Measurements from ENCODE around the gene PPFIA1.
"Not testable (repeated sequence)": the region's sequence is repeated elsewhere in the genome, so short reads cannot be mapped to it uniquely, and the experiment has no call there.

The PPFIA1 gene

GRCh38 chr11:70325824-70326223 lies 55.3 kb downstream of the PPFIA1 start:
- TF ChIP-seq, protein P1, sequence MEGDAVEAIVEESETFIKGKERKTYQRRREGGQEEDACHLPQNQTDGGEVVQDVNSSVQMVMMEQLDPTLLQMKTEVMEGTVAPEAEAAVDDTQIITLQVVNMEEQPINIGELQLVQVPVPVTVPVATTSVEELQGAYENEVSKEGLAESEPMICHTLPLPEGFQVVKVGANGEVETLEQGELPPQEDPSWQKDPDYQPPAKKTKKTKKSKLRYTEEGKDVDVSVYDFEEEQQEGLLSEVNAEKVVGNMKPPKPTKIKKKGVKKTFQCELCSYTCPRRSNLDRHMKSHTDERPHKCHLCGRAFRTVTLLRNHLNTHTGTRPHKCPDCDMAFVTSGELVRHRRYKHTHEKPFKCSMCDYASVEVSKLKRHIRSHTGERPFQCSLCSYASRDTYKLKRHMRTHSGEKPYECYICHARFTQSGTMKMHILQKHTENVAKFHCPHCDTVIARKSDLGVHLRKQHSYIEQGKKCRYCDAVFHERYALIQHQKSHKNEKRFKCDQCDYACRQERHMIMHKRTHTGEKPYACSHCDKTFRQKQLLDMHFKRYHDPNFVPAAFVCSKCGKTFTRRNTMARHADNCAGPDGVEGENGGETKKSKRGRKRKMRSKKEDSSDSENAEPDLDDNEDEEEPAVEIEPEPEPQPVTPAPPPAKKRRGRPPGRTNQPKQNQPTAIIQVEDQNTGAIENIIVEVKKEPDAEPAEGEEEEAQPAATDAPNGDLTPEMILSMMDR (IDR thresholded peaks at IDR 0.05; ENCODE audit: low read depth, low read length) = no peak
- no peak for DNase-seq (ENCODE audit: extremely low read depth, low read depth)

DNA sequence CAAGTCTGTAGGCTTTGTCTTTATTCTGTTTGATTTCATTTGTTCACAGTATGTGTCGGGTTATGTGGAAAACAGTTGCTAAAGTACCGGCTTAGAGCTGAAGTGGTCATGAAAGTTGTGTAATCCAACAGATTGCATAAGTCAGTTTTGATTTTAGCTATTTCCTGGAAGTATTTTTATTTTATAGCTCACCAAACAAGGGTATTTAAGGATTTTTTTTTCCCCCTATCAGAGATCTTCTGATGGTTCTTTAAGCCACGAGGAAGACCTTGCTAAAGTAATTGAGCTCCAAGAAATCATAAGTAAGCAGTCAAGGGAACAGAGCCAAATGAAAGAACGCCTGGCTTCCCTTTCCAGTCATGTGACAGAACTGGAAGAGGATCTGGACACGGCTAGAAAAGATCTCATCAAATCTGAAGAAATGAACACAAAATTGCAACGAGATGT lies 55.9 kb downstream of the PPFIA1 start:
- peak; percentile 51 for DNase-seq (ENCODE audit: extremely low read depth, low read depth)
- TF ChIP-seq, protein P1 (IDR thresholded peaks at IDR 0.05; ENCODE audit: low read depth, low read length) = no peak

- no peak for DNase-seq (ENCODE audit: extremely low read depth, low read depth)
- TF ChIP-seq, protein P1 (IDR thresholded peaks at IDR 0.05; ENCODE audit: low read depth, low read length) = no peak
Measured at GRCh38 chr11:70326833-70327232, 56.3 kb downstream of the PPFIA1 start.

GRCh38 chr11:70327717-70328116 lies 57.2 kb downstream of the PPFIA1 start:
- TF ChIP-seq, protein P1 (IDR thresholded peaks at IDR 0.05; ENCODE audit: low read depth, low read length) = no peak
- no peak for DNase-seq (ENCODE audit: extremely low read depth, low read depth)

DNA sequence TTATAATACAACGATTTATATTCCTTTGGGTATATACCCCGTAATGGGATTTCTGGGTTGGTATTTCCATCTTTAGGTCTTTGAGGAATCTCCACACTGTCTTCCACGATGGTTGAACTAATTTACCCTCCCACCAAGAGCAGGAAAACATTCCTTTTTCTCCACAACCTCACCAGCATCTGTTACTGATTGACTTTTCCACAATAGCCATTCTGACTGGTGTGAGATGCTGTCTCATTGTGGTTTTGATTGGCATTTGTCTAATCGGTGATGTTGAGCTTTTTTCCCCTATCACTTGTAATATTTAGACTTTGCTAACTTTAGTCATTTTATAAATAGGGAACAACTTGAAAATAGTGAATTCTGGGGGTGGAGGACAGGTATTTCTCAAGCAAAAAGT lies 58.1 kb downstream of the PPFIA1 start:
- TF ChIP-seq, protein P1 (IDR thresholded peaks at IDR 0.05; ENCODE audit: low read depth, low read length) = no peak
- DNase-seq (ENCODE audit: extremely low read depth, low read depth) = no peak

DNA sequence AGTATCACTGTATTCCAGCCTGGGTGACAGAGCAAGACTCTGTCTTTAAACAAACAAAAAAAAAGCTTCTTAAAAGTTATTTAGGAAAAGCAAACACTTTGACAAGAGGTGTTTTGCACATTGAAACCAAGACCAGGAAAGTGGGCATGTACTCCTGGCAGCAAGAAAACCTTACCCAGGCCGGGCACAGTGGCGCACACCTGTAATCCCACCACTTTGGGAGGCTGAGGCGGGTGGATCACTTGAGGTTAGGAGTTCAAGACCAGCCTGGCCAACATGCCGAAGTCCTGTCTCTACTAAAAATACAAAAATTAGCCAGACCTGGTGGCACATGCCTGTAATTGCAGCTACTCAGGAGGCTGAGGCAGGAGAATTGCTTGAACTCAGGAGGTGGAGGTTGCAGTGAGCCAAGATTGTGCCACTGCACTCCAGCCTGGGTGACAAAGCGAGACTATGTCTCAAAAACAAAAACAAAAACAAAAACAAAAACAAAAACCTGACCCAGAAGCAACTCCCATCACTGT lies 60.9 kb downstream of the PPFIA1 start:
- DNase-seq (ENCODE audit: extremely low read depth, low read depth) = not testable (repeated sequence)

DNA sequence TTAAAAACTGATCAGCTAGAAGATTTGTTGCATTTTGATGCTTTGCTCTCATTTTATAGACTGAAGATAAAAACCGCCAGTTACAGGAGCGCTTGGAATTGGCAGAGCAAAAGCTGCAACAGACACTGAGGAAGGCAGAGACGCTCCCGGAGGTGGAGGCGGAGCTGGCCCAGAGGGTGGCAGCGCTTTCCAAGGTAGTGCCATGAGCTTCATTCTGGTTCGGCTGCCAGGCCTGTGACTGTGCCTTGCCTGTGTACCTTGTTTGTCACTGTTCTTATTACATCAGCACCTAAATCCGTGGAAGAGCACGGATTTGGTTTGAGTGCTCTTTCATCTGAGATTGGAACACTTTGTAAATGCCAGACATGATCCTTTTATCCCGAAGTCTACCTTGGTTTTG lies 61.4 kb downstream of the PPFIA1 start:
- TF ChIP-seq, protein P1 (IDR thresholded peaks at IDR 0.05; ENCODE audit: low read depth, low read length) = no peak
- DNase-seq (ENCODE audit: extremely low read depth, low read depth) = no peak

DNA sequence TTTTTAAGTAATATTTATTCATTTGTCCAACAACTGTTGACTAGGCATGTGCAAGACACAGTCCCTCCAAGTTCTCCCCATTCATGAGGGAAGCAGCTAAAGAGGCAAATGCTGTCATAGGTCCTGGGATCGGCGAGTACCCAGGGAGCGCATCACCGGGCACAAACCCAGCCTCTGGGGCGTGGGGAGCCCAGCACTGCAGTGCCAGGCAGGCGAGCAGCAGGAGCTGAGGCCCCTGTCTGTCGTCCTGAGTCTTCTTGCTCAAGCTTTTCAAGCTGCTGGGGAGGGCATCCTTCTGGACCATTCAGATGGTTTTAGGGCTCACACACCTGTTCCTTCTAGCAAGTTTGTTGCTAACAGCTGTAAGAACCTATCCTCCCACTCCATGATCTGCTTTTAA lies 62.1 kb downstream of the PPFIA1 start:
- TF ChIP-seq, protein P1 (IDR thresholded peaks at IDR 0.05; ENCODE audit: low read depth, low read length) = no peak
- no peak for DNase-seq (ENCODE audit: extremely low read depth, low read depth)
